ENCODE data around the gene PERP.
"Not testable (repeated sequence)": the region's sequence is repeated elsewhere in the genome, so short reads cannot be mapped to it uniquely, and the experiment has no call there.

Gene PERP

DNA sequence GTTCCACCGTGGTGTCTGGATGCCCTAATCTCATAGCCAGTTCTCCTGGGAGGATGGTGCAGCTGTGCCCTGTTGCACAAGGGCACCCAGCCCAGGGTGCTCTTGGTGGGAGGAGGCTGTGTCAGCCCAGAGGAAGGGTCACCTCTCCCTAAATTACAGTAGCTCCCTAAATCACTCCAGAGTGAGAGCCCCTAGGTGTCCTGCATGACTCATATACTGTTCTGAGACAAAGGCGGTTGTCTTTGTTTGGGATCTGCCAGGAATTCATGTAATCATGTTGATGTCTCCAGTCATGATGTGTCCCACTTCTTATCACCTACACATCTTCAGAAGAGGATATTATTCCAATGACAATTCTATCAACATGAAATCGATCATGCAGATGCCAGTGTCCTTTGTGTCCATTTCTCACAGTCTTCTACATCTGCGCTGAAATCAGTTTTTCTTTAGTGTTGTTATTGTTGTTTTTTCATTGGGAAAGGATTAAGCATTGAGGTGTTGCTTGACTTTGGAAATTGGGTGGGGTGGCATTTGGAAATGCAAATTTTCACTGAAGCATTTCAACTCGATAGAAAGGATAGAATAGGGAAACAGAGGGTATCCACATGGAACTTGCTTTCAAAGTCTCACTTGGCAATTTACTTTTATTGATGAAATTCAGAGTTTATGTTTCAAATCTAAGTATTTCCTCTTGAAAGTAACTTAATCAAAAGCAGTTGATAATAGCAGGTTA is 19.5 kb downstream of the PERP start:
- Histone ChIP-seq H3K9me3 (ENCODE audit: control insufficient read depth, insufficient read depth, low read length) (no peaks in the 10 kb centered on the region), H3K4me1 (ENCODE audit: control insufficient read depth, insufficient read depth, low read length) (peaks cover 2% of the 10 kb centered on the region), H3K36me3 (ENCODE audit: control insufficient read depth, insufficient read depth, low read length) (peaks cover 3% of the 10 kb centered on the region; the same call in 1 of the 2 replicates), H3K4me3 (ENCODE audit: low read length) (no peak overlapping the region), H3K27me3 (ENCODE audit: control insufficient read depth, insufficient read depth, low read length) (no peaks in the 10 kb centered on the region), H3K27ac (ENCODE audit: low read length) (no peak overlapping the region)
- no CpG with 5 or more reads among the region's 5 CpGs for WGBS (ENCODE audit: insufficient coverage, insufficient read length)
- no peak for DNase-seq (ENCODE audit: low read depth, low spot score)

DNA sequence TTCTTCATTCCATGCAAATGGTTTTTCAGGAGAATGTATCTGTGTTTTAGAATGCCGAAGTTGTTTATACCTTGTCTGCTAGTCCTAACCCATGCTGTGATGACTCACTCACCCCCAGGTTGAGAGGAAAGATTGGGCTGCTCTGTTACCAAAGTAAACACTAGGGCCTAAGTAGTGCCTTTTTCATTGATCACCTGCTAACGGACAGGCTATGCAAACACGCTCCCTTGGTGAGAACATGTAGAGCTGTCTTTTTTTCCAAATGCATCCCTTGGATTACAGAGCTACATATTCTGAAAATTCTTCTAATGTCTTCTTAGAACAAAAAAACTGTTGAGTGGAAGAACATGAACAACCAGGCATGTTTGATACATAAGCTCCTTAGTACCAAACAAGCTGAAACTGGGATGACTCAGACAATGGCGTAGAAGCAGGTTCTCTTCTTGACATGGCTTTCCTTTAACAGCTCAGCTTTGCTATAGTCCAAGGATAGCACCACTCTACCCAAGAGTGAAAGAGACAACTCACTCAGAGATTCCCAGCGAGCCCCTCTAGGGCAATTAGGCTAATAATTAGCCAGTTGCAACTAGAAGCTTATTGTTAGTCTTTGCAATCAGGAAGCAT is 20.5 kb downstream of the PERP start:
- no peaks in the 10 kb centered on the region for H3K27me3 ChIP-seq (ENCODE audit: control insufficient read depth, insufficient read depth, low read length)
- DNase-seq (ENCODE audit: low read depth, low spot score) = no peak
- no peaks in the 10 kb centered on the region for H3K36me3 ChIP-seq (ENCODE audit: control insufficient read depth, insufficient read depth, low read length)
- no peak overlapping the region for H3K4me3 ChIP-seq (ENCODE audit: low read length)
- no peak overlapping the region for H3K27ac ChIP-seq (ENCODE audit: low read length)
- WGBS (ENCODE audit: insufficient coverage, insufficient read length) = no CpG with 5 or more reads among the region's 5 CpGs
- no peaks in the 10 kb centered on the region for H3K9me3 ChIP-seq (ENCODE audit: control insufficient read depth, insufficient read depth, low read length)
- peaks cover 2% of the 10 kb centered on the region for H3K4me1 ChIP-seq (ENCODE audit: control insufficient read depth, insufficient read depth, low read length)

DNA sequence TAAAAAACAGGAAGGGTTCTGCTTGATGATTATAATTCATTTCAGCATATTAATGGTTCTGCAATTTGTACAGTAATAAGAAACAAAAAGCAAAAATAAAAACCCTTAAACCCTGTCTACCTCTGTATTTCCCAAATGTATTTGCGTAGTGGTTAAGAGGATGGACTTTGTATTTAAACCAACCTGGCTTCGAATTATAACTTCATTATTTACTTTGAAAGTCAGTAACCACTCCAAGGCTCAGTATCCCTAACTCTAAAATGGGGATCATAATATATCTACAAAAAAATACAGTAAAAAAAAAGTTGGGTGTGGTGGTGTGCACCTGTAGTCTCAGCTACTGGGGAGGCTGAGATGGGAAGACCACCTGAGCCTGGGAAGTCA is 21.4 kb downstream of the PERP start:
- Histone ChIP-seq H3K4me3 (ENCODE audit: low read length) (no peak overlapping the region), H3K9me3 (ENCODE audit: control insufficient read depth, insufficient read depth, low read length) (no peaks in the 10 kb centered on the region), H3K27me3 (ENCODE audit: control insufficient read depth, insufficient read depth, low read length) (no peaks in the 10 kb centered on the region), H3K27ac (ENCODE audit: low read length) (no peak overlapping the region), H3K36me3 (ENCODE audit: control insufficient read depth, insufficient read depth, low read length) (no peaks in the 10 kb centered on the region), H3K4me1 (ENCODE audit: control insufficient read depth, insufficient read depth, low read length) (peaks cover 2% of the 10 kb centered on the region)
- no peak for DNase-seq (ENCODE audit: low read depth, low spot score)
- no CpG with 5 or more reads among the region's 2 CpGs for WGBS (ENCODE audit: insufficient coverage, insufficient read length)

DNA sequence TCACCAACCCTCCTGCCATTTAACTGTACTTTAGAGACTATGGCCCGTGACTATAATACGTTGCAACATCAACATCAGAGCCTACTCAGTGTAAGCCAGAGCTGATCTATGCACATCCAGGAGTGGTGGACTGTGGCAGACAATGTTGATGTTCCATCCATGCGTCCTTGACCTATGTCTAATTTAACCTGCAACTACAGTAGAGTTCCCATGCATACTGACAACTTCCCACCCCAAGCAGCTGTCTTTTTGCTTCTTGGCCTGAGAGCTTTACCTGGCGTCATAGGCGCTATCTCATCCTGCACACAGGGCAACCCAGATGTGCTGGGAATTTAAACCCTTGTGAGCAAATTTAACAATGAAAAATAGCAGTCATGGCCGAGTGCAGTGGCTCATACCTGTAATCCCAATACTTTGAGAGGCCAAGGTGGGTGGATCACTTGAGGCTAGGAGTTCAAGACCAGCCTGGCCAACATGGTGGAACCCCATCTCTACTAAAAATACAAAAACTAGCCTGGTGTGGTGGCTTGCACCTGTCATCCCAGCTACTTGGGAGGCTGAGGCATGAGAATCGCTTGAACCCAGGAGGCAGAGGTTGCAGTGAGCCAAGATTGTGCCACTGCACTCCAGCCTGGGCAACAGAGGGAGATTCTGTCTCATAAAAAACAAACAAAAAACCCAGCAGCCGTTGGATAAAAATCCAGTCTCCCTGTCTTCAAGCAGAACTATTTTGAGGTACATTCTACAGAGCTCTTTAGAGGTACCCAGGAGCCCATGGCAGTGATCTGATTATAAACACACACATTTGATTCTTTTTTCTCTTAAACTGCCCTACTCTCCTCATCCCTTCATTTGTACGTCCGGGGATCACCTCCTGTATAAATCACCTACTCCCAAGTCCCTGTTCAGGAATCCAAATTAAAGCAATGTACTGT is 22.0 kb downstream of the PERP start:
- no peak overlapping the region for H3K27ac ChIP-seq (ENCODE audit: low read length)
- no CpG with 5 or more reads among the region's 10 CpGs for WGBS (ENCODE audit: insufficient coverage, insufficient read length)
- H3K4me3 ChIP-seq (ENCODE audit: low read length) = no peak overlapping the region
- no peak for DNase-seq (ENCODE audit: low read depth, low spot score)
- H3K36me3 ChIP-seq (ENCODE audit: control insufficient read depth, insufficient read depth, low read length) = no peaks in the 10 kb centered on the region
- no peaks in the 10 kb centered on the region for H3K9me3 ChIP-seq (ENCODE audit: control insufficient read depth, insufficient read depth, low read length)
- H3K4me1 ChIP-seq (ENCODE audit: control insufficient read depth, insufficient read depth, low read length) = peaks cover 2% of the 10 kb centered on the region
- H3K27me3 ChIP-seq (ENCODE audit: control insufficient read depth, insufficient read depth, low read length) = no peaks in the 10 kb centered on the region

DNA sequence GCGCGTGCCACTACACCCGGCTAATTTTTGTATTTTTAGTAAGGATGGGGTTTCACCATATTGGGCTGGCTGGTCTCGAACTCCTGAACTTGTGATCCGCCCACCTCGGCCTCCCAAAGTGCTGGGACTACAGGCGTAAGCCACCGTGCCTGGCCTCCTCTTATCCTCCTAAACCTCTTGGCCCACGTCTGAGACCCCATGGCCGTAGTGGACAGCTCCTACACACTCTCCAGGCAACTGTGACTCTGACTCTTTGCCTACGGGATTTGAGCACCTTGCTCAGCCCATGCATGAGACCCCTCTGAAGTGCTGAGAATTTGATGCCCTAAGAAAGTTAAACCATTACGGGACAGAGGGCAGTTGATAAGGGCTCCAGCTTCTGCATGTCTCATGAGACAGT is 25.0 kb downstream of the PERP start:
- no CpG with 5 or more reads among the region's 12 CpGs for WGBS (ENCODE audit: insufficient coverage, insufficient read length)
- Histone ChIP-seq H3K4me1 (ENCODE audit: control insufficient read depth, insufficient read depth, low read length) (no peaks in the 10 kb centered on the region), H3K27ac (ENCODE audit: low read length) (no peak overlapping the region), H3K4me3 (ENCODE audit: low read length) (no peak overlapping the region), H3K9me3 (ENCODE audit: control insufficient read depth, insufficient read depth, low read length) (no peaks in the 10 kb centered on the region), H3K27me3 (ENCODE audit: control insufficient read depth, insufficient read depth, low read length) (no peaks in the 10 kb centered on the region), H3K36me3 (ENCODE audit: control insufficient read depth, insufficient read depth, low read length) (no peaks in the 10 kb centered on the region)
- DNase-seq (ENCODE audit: low read depth, low spot score) = no peak

DNA sequence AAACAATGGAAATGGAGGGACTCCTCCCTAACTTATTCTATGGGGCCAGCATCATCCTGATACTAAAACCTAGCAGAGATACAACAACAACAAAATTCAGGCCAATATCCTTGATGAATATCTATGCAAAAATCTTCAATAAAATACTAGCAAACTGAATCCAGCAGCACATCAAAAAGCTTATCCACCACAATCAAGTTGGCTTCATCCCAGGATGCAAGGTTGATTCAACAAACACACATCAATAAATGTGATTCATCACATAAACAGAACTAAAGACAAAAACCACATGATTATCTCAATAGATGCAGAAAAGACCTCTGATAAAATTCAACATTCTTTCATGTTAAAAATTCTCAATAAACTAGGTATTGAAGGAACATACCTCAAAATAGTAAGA is 27.7 kb downstream of the PERP start:
- not testable (repeated sequence) for H3K4me1 ChIP-seq (ENCODE audit: control insufficient read depth, insufficient read depth, low read length); H3K9me3 ChIP-seq (ENCODE audit: control insufficient read depth, insufficient read depth, low read length); H3K36me3 ChIP-seq (ENCODE audit: control insufficient read depth, insufficient read depth, low read length); H3K4me3 ChIP-seq (ENCODE audit: low read length); H3K27me3 ChIP-seq (ENCODE audit: control insufficient read depth, insufficient read depth, low read length); DNase-seq (ENCODE audit: low read depth, low spot score); H3K27ac ChIP-seq (ENCODE audit: low read length)

DNA sequence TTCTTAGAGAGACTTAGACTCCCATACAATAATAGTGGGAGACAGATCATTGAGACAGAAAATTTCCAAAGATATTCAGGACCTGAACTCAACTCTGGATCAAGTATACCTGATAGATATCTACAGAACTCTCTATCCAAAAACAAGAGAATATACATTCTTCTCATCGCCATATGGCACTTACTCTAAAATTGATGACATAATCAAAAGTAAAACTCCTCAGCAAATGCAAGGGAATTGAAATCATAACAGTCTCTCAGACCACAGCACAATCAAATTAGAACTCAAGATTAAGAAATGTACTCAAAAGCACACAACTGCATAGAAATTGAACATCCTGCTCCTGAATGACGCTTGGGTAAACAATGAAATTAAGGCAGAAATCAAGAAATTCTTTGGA is 28.7 kb downstream of the PERP start:
- Histone ChIP-seq H3K4me3 (ENCODE audit: low read length) (no peak overlapping the region), H3K4me1 (ENCODE audit: control insufficient read depth, insufficient read depth, low read length) (no peaks in the 10 kb centered on the region), H3K9me3 (ENCODE audit: control insufficient read depth, insufficient read depth, low read length) (no peaks in the 10 kb centered on the region), H3K27me3 (ENCODE audit: control insufficient read depth, insufficient read depth, low read length) (no peaks in the 10 kb centered on the region), H3K27ac (ENCODE audit: low read length) (no peak overlapping the region), H3K36me3 (ENCODE audit: control insufficient read depth, insufficient read depth, low read length) (no peaks in the 10 kb centered on the region)
- no peak for DNase-seq (ENCODE audit: low read depth, low spot score)
- no CpG with 5 or more reads among the region's 2 CpGs for WGBS (ENCODE audit: insufficient coverage, insufficient read length)

DNA sequence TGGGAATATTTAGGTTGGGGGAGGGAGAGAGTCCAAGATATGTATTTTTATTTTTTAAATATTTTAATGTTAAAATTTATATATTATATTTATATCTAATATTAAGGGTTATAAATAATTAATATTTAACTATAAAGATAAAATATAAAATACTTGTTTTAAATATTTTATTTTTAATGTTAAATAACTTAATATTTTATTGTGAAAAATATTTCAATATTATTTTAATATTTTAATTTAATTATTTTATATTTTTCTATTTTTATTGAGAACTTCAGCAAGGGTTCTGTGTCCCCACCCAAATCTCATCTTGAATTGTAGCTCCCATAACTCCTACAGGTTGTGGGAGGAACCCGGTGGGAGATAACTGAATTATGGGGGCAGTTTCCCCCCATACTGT is 34.0 kb downstream of the PERP start:
- no CpG with 5 or more reads among the region's 1 CpG for WGBS (ENCODE audit: insufficient coverage, insufficient read length)
- Histone ChIP-seq H3K9me3 (ENCODE audit: control insufficient read depth, insufficient read depth, low read length) (no peaks in the 10 kb centered on the region), H3K4me3 (ENCODE audit: low read length) (no peak overlapping the region), H3K36me3 (ENCODE audit: control insufficient read depth, insufficient read depth, low read length) (no peaks in the 10 kb centered on the region), H3K27ac (ENCODE audit: low read length) (no peak overlapping the region), H3K27me3 (ENCODE audit: control insufficient read depth, insufficient read depth, low read length) (no peaks in the 10 kb centered on the region), H3K4me1 (ENCODE audit: control insufficient read depth, insufficient read depth, low read length) (no peaks in the 10 kb centered on the region)
- DNase-seq (ENCODE audit: low read depth, low spot score) = no peak

DNA sequence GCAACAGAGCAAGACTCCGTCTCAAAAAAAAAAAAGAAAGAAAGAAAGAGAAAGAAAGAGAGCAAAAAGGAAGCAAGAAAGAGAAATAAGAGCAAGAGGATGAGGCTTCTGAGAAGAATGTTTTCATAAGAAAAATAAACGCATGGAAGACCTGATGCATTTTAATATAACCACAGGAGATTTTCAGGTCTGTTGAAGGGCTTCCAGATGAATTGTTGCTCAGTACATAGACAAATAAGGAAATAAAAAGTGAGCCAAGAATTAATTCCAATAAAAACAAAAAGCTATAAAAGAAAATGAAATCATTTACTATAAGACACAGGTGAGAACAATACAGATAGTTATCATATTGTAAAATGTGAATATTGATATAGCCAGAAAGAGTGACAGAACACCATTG is 43.5 kb downstream of the PERP start:
- no peaks in the 10 kb centered on the region for H3K36me3 ChIP-seq (ENCODE audit: control insufficient read depth, insufficient read depth, low read length)
- no peak overlapping the region for H3K27ac ChIP-seq (ENCODE audit: low read length)
- H3K9me3 ChIP-seq (ENCODE audit: control insufficient read depth, insufficient read depth, low read length) = no peaks in the 10 kb centered on the region
- DNase-seq (ENCODE audit: low read depth, low spot score) = no peak
- no CpG with 5 or more reads among the region's 2 CpGs for WGBS (ENCODE audit: insufficient coverage, insufficient read length)
- H3K27me3 ChIP-seq (ENCODE audit: control insufficient read depth, insufficient read depth, low read length) = no peaks in the 10 kb centered on the region
- no peaks in the 10 kb centered on the region for H3K4me1 ChIP-seq (ENCODE audit: control insufficient read depth, insufficient read depth, low read length)
- no peak overlapping the region for H3K4me3 ChIP-seq (ENCODE audit: low read length)

DNA sequence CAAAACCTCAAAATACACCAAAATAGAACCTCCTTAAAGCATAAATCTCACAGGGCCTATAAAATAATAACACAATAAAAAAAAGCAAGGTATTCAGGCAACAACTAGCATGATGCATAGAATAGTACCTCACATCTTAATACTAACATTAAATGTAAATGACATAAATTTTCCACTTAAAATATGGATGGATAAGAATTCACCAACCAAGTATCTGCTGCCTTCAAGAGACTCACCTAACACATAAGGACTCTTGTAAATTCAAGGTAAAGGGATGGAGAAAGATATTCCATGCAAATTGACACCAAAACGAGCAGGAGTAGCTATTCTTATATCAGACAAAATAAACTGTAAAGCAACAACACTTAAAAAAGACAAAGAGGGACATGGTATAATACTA is 52.2 kb downstream of the PERP start:
- Histone ChIP-seq H3K36me3 (ENCODE audit: control insufficient read depth, insufficient read depth, low read length) (no peaks in the 10 kb centered on the region), H3K4me1 (ENCODE audit: control insufficient read depth, insufficient read depth, low read length) (no peaks in the 10 kb centered on the region), H3K27ac (ENCODE audit: low read length) (no peak overlapping the region), H3K9me3 (ENCODE audit: control insufficient read depth, insufficient read depth, low read length) (no peaks in the 10 kb centered on the region), H3K27me3 (ENCODE audit: control insufficient read depth, insufficient read depth, low read length) (no peaks in the 10 kb centered on the region), H3K4me3 (ENCODE audit: low read length) (no peak overlapping the region)
- WGBS (ENCODE audit: insufficient coverage, insufficient read length) = no CpG with 5 or more reads among the region's 1 CpG
- DNase-seq (ENCODE audit: low read depth, low spot score) = no peak
